NCI-H524 treated with DMSO at 0.1 percent for 48 hours (cell line): ENCODE measurements around the gene CUX1.
A peak's percentile ranks its signal among the peaks of the same experiment; 100 is the strongest.
"Not testable (repeated sequence)": the region's sequence is repeated elsewhere in the genome, so short reads cannot be mapped to it uniquely, and the experiment has no call there.

Experiments used
- DNase-seq: peaks from one replicate; lab custom pipeline; 2025; lab: John Stamatoyannopoulos, UW

The CUX1 gene

GRCh38 chr7:101824440-101824839, 7.0 kb downstream of the CUX1 start:
- DNase-seq: no peak

- DNase-seq: no peak
These were observed 8.8 kb downstream of the CUX1 start for GRCh38 chr7:101826081-101826835.

GRCh38 chr7:101828301-101829020, 11.0 kb downstream of the CUX1 start:
- no peak for DNase-seq

GRCh38 chr7:101829374-101829773, 11.9 kb downstream of the CUX1 start:
- DNase-seq: no peak

- no peak for DNase-seq
These were observed 12.4 kb downstream of the CUX1 start for GRCh38 chr7:101829821-101830220.

- not testable (repeated sequence) for DNase-seq
These were observed 14.0 kb downstream of the CUX1 start for GRCh38 chr7:101831396-101831795.

GRCh38 chr7:101832205-101832631, 14.8 kb downstream of the CUX1 start:
- DNase-seq: no peak

GRCh38 chr7:101832685-101833375, 15.4 kb downstream of the CUX1 start:
- DNase-seq: no peak

GRCh38 chr7:101833799-101834198, 16.4 kb downstream of the CUX1 start:
- no peak for DNase-seq

GRCh38 chr7:101835136-101835535, 17.7 kb downstream of the CUX1 start:
- no peak for DNase-seq

- not testable (repeated sequence) for DNase-seq
These were observed 20.0 kb downstream of the CUX1 start for GRCh38 chr7:101837433-101837832.

GRCh38 chr7:101838837-101839483, 21.5 kb downstream of the CUX1 start:
- peak; percentile 31 for DNase-seq

GRCh38 chr7:101841328-101841727, 23.9 kb downstream of the CUX1 start:
- no peak for DNase-seq

- no peak for DNase-seq
These were observed 26.2 kb downstream of the CUX1 start for GRCh38 chr7:101843293-101844271.

- no peak for DNase-seq
These were observed 28.5 kb downstream of the CUX1 start for GRCh38 chr7:101845974-101846373.

GRCh38 chr7:101846800-101847538, 29.5 kb downstream of the CUX1 start:
- no peak for DNase-seq

- DNase-seq: no peak
These were observed 31.0 kb downstream of the CUX1 start for GRCh38 chr7:101848208-101848951.

GRCh38 chr7:101849314-101849713, 31.9 kb downstream of the CUX1 start:
- DNase-seq: not testable (repeated sequence)

GRCh38 chr7:101852364-101852763, 34.9 kb downstream of the CUX1 start:
- not testable (repeated sequence) for DNase-seq

GRCh38 chr7:101853684-101854083, 36.3 kb downstream of the CUX1 start:
- no peak for DNase-seq
